Measurements from ENCODE around the gene IER5L.

Gene IER5L

GRCh38 chr9:129218918-129219317 is 40.9 kb upstream of the IER5L start:
- H3K9me3 ChIP-seq (ENCODE audit: insufficient read depth, low read depth, low read length) = no peaks in the 10 kb centered on the region
- peaks cover 9% of the 10 kb centered on the region; the same call in 1 of the 2 replicates for H3K4me1 ChIP-seq (ENCODE audit: insufficient read depth, low read length)
- 86% methylated on average over 9 of the region's 9 CpGs for WGBS
- no peaks in the 10 kb centered on the region for H3K36me3 ChIP-seq (ENCODE audit: insufficient read depth, low read length)
- H3K27ac ChIP-seq (ENCODE audit: low read depth, low read length) = no peak overlapping the region
- H3K4me3 ChIP-seq (ENCODE audit: low read length) = no peak overlapping the region
- no peaks in the 10 kb centered on the region for H3K27me3 ChIP-seq (ENCODE audit: insufficient read depth, low read length)
- H3K9ac ChIP-seq (ENCODE audit: low read depth, low read length) = no peak overlapping the region

DNA sequence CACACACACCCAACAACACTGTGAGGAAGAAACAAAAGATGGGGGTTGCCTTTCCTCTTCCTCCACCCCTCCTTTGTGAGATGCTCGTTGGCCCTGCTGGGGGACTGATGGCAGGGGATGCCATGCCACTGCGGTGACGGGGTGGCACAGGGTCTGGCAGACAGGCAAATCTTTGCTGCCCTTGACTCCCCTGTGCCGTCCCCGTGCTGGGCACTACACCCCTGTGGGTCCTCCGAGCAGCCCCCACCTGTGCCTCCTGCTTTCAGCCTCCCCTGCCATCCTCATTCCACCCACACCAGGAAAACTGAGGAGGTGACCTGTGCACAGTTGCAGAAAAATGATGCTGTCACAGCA is 40.2 kb upstream of the IER5L start:
- Histone ChIP-seq H3K36me3 (ENCODE audit: insufficient read depth, low read length) (no peaks in the 10 kb centered on the region), H3K9ac (ENCODE audit: low read depth, low read length) (no peak overlapping the region), H3K9me3 (ENCODE audit: insufficient read depth, low read depth, low read length) (no peaks in the 10 kb centered on the region), H3K27ac (ENCODE audit: low read depth, low read length) (no peak overlapping the region), H3K4me1 (ENCODE audit: insufficient read depth, low read length) (peaks cover 9% of the 10 kb centered on the region; the same call in 1 of the 2 replicates), H3K27me3 (ENCODE audit: insufficient read depth, low read length) (no peaks in the 10 kb centered on the region), H3K4me3 (ENCODE audit: low read length) (no peak overlapping the region)
- 69% methylated on average over 6 of the region's 6 CpGs for WGBS

DNA sequence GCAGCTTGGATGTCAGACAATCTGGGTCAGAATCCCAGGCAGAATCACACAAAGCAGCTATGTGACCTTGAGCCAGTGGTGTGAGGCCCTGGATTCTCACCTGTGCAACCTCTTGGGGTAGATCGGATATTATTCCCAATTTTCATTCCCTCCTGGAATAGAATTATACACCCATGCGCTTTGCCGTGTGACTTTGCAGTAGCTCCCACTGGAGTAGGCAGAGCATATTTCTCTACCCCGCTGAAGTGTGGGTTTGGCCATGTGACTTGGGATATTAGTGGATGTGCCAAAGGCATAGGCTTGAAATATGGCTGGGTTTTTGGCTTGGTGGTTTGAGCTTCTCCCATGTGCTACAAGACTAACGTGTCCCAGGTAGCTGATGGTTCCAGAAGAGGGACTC is 35.5 kb upstream of the IER5L start:
- H3K36me3 ChIP-seq (ENCODE audit: insufficient read depth, low read length) = no peaks in the 10 kb centered on the region
- WGBS = 97% methylated on average over 5 of the region's 5 CpGs
- H3K27me3 ChIP-seq (ENCODE audit: insufficient read depth, low read length) = no peaks in the 10 kb centered on the region
- no peak overlapping the region for H3K9ac ChIP-seq (ENCODE audit: low read depth, low read length)
- H3K9me3 ChIP-seq (ENCODE audit: insufficient read depth, low read depth, low read length) = no peaks in the 10 kb centered on the region
- no peak overlapping the region for H3K27ac ChIP-seq (ENCODE audit: low read depth, low read length)
- H3K4me1 ChIP-seq (ENCODE audit: insufficient read depth, low read length) = peaks cover 9% of the 10 kb centered on the region
- H3K4me3 ChIP-seq (ENCODE audit: low read length) = no peak overlapping the region

DNA sequence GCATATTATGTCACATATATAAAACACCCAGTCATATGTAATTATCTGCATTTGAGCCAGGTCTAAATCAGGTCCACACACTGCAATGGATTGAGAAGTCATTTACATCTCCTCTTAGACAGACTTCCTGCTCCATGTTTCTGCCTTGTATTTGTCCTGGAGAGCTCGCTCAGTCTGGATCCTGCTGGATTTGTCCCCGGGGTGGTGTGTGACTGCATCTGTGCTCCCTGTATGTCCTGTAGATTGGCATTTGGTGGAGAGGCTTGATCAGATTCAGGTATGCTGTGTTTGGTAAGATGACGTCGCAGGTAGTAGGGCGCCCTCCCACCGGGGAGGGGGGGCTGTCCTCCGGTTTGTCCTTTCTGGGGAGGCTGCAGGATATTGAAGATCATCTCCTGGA is 33.6 kb upstream of the IER5L start:
- peaks cover 16% of the 10 kb centered on the region for H3K4me1 ChIP-seq (ENCODE audit: insufficient read depth, low read length)
- 90% methylated on average over 7 of the region's 7 CpGs for WGBS
- no peaks in the 10 kb centered on the region for H3K36me3 ChIP-seq (ENCODE audit: insufficient read depth, low read length)
- H3K9me3 ChIP-seq (ENCODE audit: insufficient read depth, low read depth, low read length) = no peaks in the 10 kb centered on the region
- no peaks in the 10 kb centered on the region for H3K27me3 ChIP-seq (ENCODE audit: insufficient read depth, low read length)
- no peak overlapping the region for H3K9ac ChIP-seq (ENCODE audit: low read depth, low read length)
- no peak overlapping the region for H3K4me3 ChIP-seq (ENCODE audit: low read length)
- H3K27ac ChIP-seq (ENCODE audit: low read depth, low read length) = no peak overlapping the region

DNA sequence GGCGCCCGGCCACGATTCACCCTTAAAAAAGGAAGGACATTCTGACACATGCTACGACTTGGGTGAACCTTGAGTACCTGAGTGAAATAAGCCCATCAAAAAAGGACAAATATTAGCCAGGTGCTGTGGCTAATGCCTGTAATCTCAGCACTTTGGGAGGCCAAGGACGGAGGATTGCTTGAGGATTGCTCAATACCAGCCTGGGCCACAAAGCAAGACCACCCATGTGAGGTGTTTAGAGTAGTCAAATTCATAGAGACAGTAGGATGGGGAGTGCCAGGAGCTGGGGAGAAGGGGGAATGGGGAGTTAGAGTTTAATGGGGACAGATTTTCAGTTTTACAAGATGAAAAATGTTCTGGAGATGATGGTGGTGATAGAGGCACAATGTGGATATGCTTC is 32.1 kb upstream of the IER5L start:
- Histone ChIP-seq H3K9me3 (ENCODE audit: insufficient read depth, low read depth, low read length) (no peaks in the 10 kb centered on the region), H3K4me3 (ENCODE audit: low read length) (peak overlapping the region; percentile 71; the same call in 1 of the 2 replicates), H3K9ac (ENCODE audit: low read depth, low read length) (no peak overlapping the region), H3K27ac (ENCODE audit: low read depth, low read length) (no peak overlapping the region), H3K36me3 (ENCODE audit: insufficient read depth, low read length) (no peaks in the 10 kb centered on the region), H3K4me1 (ENCODE audit: insufficient read depth, low read length) (peaks cover 16% of the 10 kb centered on the region), H3K27me3 (ENCODE audit: insufficient read depth, low read length) (no peaks in the 10 kb centered on the region)
- 92% methylated on average over 4 of the region's 5 CpGs for WGBS

DNA sequence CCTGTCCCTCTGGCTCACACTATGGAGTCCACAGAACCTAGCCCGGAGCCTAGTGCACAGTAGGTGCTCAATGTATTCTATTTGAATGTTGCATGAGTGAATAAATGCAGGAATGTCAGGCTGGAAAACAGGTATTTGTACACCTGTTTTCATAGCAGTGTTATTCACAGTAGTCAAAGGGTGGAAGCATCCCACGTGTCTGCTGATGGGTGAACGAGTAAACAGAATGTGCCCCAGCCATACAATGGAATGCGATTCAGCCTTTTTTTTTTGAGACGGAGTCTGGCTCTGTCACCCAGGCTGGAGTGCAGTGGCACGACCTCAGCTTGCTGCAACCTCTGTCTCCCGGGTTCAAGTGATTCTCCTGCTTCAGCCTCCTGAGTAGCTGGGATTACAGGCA is 31.5 kb upstream of the IER5L start:
- Histone ChIP-seq H3K36me3 (ENCODE audit: insufficient read depth, low read length) (no peaks in the 10 kb centered on the region), H3K9ac (ENCODE audit: low read depth, low read length) (peak overlapping the region; percentile 70), H3K9me3 (ENCODE audit: insufficient read depth, low read depth, low read length) (no peaks in the 10 kb centered on the region), H3K27me3 (ENCODE audit: insufficient read depth, low read length) (no peaks in the 10 kb centered on the region), H3K4me3 (ENCODE audit: low read length) (peak overlapping the region; percentile 71), H3K27ac (ENCODE audit: low read depth, low read length) (peak overlapping the region; percentile 89), H3K4me1 (ENCODE audit: insufficient read depth, low read length) (peaks cover 16% of the 10 kb centered on the region)
- 58% methylated on average over 7 of the region's 7 CpGs for WGBS

GRCh38 chr9:129209109-129209508 is 31.0 kb upstream of the IER5L start:
- peak overlapping the region; percentile 89 for H3K27ac ChIP-seq (ENCODE audit: low read depth, low read length)
- peak overlapping the region; percentile 71 for H3K4me3 ChIP-seq (ENCODE audit: low read length)
- peaks cover 16% of the 10 kb centered on the region for H3K4me1 ChIP-seq (ENCODE audit: insufficient read depth, low read length)
- 14% methylated on average over 4 of the region's 4 CpGs for WGBS
- H3K36me3 ChIP-seq (ENCODE audit: insufficient read depth, low read length) = no peaks in the 10 kb centered on the region
- H3K27me3 ChIP-seq (ENCODE audit: insufficient read depth, low read length) = no peaks in the 10 kb centered on the region
- peak overlapping the region; percentile 70 for H3K9ac ChIP-seq (ENCODE audit: low read depth, low read length)
- no peaks in the 10 kb centered on the region for H3K9me3 ChIP-seq (ENCODE audit: insufficient read depth, low read depth, low read length)

DNA sequence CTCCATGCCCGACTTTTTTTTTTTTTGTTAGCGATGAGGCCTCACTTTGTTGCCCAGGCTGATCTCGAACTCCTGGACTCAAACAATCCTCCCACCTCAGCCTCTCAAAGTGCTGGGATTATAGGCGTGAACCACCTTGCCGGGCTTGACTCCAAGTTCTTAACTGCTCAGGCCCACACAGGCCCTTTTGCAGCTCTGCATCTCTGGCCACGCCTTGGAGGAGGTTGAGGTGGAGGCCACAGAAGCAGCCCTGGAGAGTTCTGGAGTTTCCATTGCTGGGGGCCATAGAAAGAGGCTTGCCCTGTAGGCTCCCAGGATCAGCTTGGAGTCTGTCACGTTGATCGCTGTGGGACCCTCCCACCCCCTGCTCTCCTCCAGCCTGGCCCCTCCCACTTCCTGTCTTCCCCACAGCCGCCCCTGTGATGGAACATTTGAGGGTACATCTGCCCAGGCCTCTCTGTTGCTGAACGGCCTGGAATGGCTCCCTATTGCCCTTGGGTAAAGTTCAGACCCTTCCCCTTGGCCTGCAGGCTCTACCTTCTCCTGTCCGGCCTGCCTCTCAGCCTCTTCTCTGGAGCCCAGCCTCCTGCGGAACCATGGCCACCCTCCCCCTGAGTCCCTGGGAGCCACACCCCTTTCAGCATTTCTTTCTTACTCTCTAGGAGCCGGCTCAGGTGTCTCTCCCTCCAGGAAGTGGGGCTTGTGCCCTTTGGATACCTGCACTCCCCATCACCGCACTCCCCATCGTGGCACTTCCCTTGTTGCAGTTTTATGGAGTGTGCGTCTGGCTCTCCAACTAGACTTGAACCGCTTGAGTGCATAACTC is 30.4 kb upstream of the IER5L start:
- peaks cover 16% of the 10 kb centered on the region for H3K4me1 ChIP-seq (ENCODE audit: insufficient read depth, low read length)
- no peaks in the 10 kb centered on the region for H3K36me3 ChIP-seq (ENCODE audit: insufficient read depth, low read length)
- H3K4me3 ChIP-seq (ENCODE audit: low read length) = peak overlapping the region; percentile 71
- H3K27ac ChIP-seq (ENCODE audit: low read depth, low read length) = peak overlapping the region; percentile 89
- peak overlapping the region; percentile 70 for H3K9ac ChIP-seq (ENCODE audit: low read depth, low read length)
- no peaks in the 10 kb centered on the region for H3K9me3 ChIP-seq (ENCODE audit: insufficient read depth, low read depth, low read length)
- WGBS = 32% methylated on average over 17 of the region's 17 CpGs
- H3K27me3 ChIP-seq (ENCODE audit: insufficient read depth, low read length) = peaks cover 4% of the 10 kb centered on the region; the same call in 1 of the 2 replicates

GRCh38 chr9:129206905-129207304 is 28.8 kb upstream of the IER5L start:
- no peak overlapping the region for H3K9ac ChIP-seq (ENCODE audit: low read depth, low read length)
- no peaks in the 10 kb centered on the region for H3K36me3 ChIP-seq (ENCODE audit: insufficient read depth, low read length)
- no peaks in the 10 kb centered on the region for H3K9me3 ChIP-seq (ENCODE audit: insufficient read depth, low read depth, low read length)
- peaks cover 16% of the 10 kb centered on the region for H3K4me1 ChIP-seq (ENCODE audit: insufficient read depth, low read length)
- H3K27me3 ChIP-seq (ENCODE audit: insufficient read depth, low read length) = peaks cover 6% of the 10 kb centered on the region; the same call in 1 of the 2 replicates
- H3K4me3 ChIP-seq (ENCODE audit: low read length) = no peak overlapping the region
- WGBS = 86% methylated on average over 7 of the region's 7 CpGs
- H3K27ac ChIP-seq (ENCODE audit: low read depth, low read length) = no peak overlapping the region

GRCh38 chr9:129206401-129206800 is 28.3 kb upstream of the IER5L start:
- whole genome bisulfite sequencing = 64% methylated on average over 2 of the region's 2 CpGs
- Histone ChIP-seq H3K27ac (ENCODE audit: low read depth, low read length) (no peak overlapping the region), H3K36me3 (ENCODE audit: insufficient read depth, low read length) (no peaks in the 10 kb centered on the region), H3K9me3 (ENCODE audit: insufficient read depth, low read depth, low read length) (no peaks in the 10 kb centered on the region), H3K27me3 (ENCODE audit: insufficient read depth, low read length) (peaks cover 6% of the 10 kb centered on the region; the same call in 1 of the 2 replicates), H3K9ac (ENCODE audit: low read depth, low read length) (no peak overlapping the region), H3K4me1 (ENCODE audit: insufficient read depth, low read length) (peaks cover 12% of the 10 kb centered on the region), H3K4me3 (ENCODE audit: low read length) (no peak overlapping the region)

DNA sequence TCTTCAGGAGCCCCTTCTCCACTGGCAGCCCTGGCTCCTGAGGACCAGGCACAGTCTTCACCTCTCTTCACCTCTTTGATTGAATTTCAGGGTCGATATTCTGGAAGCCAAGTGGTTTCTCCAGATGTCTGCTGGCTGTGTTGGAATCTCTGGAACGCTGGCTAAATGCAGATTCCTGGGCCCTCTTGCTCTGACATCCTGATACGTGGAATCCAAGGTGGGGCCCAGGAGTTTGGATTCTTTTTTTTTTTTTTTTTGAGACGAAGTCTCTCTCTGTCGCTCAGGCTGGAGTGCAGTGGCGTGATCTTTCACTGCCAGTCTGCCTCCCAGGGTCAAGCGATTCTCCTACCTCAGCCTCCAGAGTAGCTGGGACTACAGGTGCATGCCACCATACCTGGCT is 26.8 kb upstream of the IER5L start:
- Histone ChIP-seq H3K4me3 (ENCODE audit: low read length) (no peak overlapping the region), H3K27me3 (ENCODE audit: insufficient read depth, low read length) (peaks cover 6% of the 10 kb centered on the region; the same call in 1 of the 2 replicates), H3K9me3 (ENCODE audit: insufficient read depth, low read depth, low read length) (no peaks in the 10 kb centered on the region), H3K9ac (ENCODE audit: low read depth, low read length) (no peak overlapping the region), H3K27ac (ENCODE audit: low read depth, low read length) (no peak overlapping the region), H3K36me3 (ENCODE audit: insufficient read depth, low read length) (no peaks in the 10 kb centered on the region), H3K4me1 (ENCODE audit: insufficient read depth, low read length) (peaks cover 12% of the 10 kb centered on the region)
- 85% methylated on average over 7 of the region's 7 CpGs for WGBS

Data from HUES64 (cell line).